BJ (cell line): ENCODE data around the gene KLF15. TPM values are rescaled to one million over a fixed set of nuclear protein-coding genes. Genes with fewer than 3 reads are reported as not detected.
"Not testable (repeated sequence)": the region's sequence is repeated elsewhere in the genome, so short reads cannot be mapped to it uniquely, and the experiment has no call there.

Experiments used
- CTCF ChIA-PET: fragments of 350-600 bp; formaldehyde crosslinking; extraction: SDS; loops from one replicate; lab custom pipeline; 2021; ENCODE audit warnings: antibody characterized with exemption, inconsistent platforms; lab: Yijun Ruan, JAX
- POLR2A ChIA-PET: fragments of 300-600 bp; sonication (Branson Sonifier 250); formaldehyde crosslinking; extraction: SDS; loops from one replicate; lab custom pipeline; 2021; ENCODE audit warnings: antibody characterized with exemption; lab: Charles Lee
- DNase-seq: peaks from one replicate; pipeline ENCODE4 v3.0.0-alpha.2; 2011; ENCODE audit warnings: low read depth
- H3K27me3 ChIP-seq: 2 replicates; pipeline ENCODE4 v1.6.0; 2011; ENCODE audit warnings: low read length; ENCODE audit not compliant: control insufficient read depth, insufficient read depth
- H3K36me3 ChIP-seq: 2 replicates; pipeline ENCODE4 v1.5.1; 2011; ENCODE audit warnings: low read length; ENCODE audit not compliant: control insufficient read depth, insufficient read depth
- H3K4me3 ChIP-seq: 2 replicates; pipeline ENCODE4 v1.5.1; 2011; ENCODE audit warnings: low read depth, mild to moderate bottlenecking, control low read depth, low read length
- CTCF ChIP-seq: IDR thresholded peaks from 2 replicates; pipeline ENCODE4 v1.5.1; 2011; ENCODE audit warnings: low read depth, mild to moderate bottlenecking, control low read depth, inconsistent platforms, low read length, moderate library complexity; ENCODE audit not compliant: insufficient read depth
- polyA plus RNA-seq: library from polyadenylated mRNA; depleted of rRNA; stranded (reverse); fragments of >200 nt; gene quantifications from 2 replicates; pipeline ENCODE4 v1.2.3, GENCODE V29; 2011

The KLF15 gene
- polyA plus RNA-seq, 1 experiment = 0.44 TPM

GRCh38 chr3:126337980-126338651 lies 19.1 kb downstream of the KLF15 start:
- ChIA-PET POLR2A (no interaction called here), CTCF (no interaction called here)
- DNase-seq = no peak
- Histone ChIP-seq H3K36me3 (no peaks in the 10 kb centered on the region), H3K27me3 (peaks cover 6% of the 10 kb centered on the region), H3K4me3 (no peak overlapping the region)
- TF ChIP-seq CTCF = no peak

DNA sequence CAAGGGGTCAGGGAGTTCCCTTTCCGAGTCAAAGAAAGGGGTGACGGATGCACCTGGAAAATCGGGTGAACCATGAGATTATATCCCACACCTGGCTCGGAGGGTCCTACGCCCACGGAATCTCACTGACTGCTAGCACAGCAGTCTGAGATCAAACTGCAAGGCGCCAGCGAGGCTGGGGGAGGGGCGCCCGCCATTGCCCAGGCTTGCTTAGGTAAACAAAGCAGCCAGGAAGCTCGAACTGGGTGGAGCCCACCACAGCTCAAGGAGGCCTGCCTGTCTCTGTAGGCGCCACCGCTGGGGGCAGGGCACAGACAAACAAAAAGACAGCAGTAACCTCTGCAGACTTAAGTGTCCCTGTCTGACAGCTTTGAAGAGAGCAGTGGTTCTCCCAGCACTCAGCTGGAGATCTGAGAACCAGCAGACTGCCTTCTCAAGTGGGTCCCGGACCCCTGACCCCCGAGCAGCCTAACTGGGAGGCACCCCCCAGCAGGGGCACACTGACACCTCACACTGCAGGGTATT lies 25.3 kb downstream of the KLF15 start:
- H3K36me3 ChIP-seq, H3K27me3 ChIP-seq, CTCF ChIA-PET, H3K4me3 ChIP-seq, DNase-seq, POLR2A ChIA-PET: not testable (repeated sequence)

GRCh38 chr3:126329927-126330725 lies 27.1 kb downstream of the KLF15 start:
- CTCF ChIA-PET = interaction anchor here (0.7 kb wide), 1 partner anchor 78 kb away, joined by 3 read pairs; no protein-coding TSS in a partner anchor
- POLR2A ChIA-PET = no interaction called here

GRCh38 chr3:126326629-126327028 lies 30.6 kb downstream of the KLF15 start:
- no peak for DNase-seq
- H3K36me3 ChIP-seq = no peaks in the 10 kb centered on the region
- POLR2A ChIA-PET = no interaction called here
- CTCF ChIA-PET = no interaction called here
- H3K4me3 ChIP-seq = no peak overlapping the region
- no peak for TF ChIP-seq CTCF
- H3K27me3 ChIP-seq = peaks cover 4% of the 10 kb centered on the region

More at GRCh38 chr3:126329927-126330725, 27.1 kb downstream of the KLF15 start:
- TF ChIP-seq CTCF = no peak
- DNase-seq = no peak
- Histone ChIP-seq H3K27me3 (peaks cover 4% of the 10 kb centered on the region; the same call in 1 of the 2 replicates), H3K36me3 (no peaks in the 10 kb centered on the region), H3K4me3 (no peak overlapping the region)

DNA sequence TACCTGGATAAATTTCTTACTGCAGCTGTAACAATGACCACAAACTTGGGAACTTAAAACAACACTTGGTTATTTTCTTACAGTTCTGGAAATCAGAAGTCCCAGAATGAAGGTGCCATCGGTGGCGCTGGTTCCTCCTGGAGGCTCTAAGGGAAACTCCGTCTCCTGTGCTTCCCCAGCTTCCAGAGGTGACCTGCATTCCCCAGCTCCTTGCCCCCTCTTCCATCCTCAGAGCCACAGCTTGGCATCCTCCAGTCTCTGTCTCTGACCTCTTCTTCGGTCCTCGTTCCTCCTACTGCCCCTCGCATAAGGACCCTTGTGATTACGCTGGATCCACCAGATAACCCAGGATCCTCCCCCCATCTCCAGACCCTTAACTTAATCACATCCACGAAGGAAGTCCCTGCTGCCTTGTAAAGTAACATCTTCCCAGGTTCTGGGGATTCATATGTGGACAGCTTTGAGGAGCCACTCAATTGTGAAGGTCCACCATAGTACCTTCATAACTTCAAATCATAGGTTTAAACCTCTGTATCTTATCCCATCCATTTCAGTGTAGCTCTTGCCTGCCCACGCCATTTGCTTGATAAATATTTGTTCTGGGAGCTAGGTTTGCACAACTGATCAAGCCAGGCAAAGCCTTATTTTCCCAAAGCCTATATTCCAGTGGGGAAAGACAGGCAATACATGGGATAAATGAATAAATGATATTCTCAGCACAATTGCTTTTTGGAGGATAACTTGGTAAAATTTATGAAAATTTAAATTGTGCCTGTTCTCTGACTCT lies 34.8 kb downstream of the KLF15 start:
- POLR2A ChIA-PET = no interaction called here
- TF ChIP-seq CTCF = no peak
- CTCF ChIA-PET = interaction anchor here (0.6 kb wide), 1 partner anchor 130 kb away, joined by 3 read pairs; no protein-coding TSS in a partner anchor
- H3K4me3 ChIP-seq = no peak overlapping the region
- no peak for DNase-seq
- H3K36me3 ChIP-seq = no peaks in the 10 kb centered on the region
- H3K27me3 ChIP-seq = peaks cover 12% of the 10 kb centered on the region
